GM18873 (cell line): ENCODE results near the gene LMF1.

Experiments
- ATAC-seq: cut with Tn5 transposase; IDR thresholded peaks from one replicate; pipeline ENCODE4 v1.9.1; 2021; ENCODE audit warnings: mild to moderate bottlenecking, moderate library complexity, moderate number of reproducible peaks; ENCODE audit not compliant: unreplicated experiment, low FRiP score

LMF1 gene

GRCh38 chr16:854808-855410 is 115.9 kb downstream of the LMF1 start:
- no peak for ATAC-seq

DNA sequence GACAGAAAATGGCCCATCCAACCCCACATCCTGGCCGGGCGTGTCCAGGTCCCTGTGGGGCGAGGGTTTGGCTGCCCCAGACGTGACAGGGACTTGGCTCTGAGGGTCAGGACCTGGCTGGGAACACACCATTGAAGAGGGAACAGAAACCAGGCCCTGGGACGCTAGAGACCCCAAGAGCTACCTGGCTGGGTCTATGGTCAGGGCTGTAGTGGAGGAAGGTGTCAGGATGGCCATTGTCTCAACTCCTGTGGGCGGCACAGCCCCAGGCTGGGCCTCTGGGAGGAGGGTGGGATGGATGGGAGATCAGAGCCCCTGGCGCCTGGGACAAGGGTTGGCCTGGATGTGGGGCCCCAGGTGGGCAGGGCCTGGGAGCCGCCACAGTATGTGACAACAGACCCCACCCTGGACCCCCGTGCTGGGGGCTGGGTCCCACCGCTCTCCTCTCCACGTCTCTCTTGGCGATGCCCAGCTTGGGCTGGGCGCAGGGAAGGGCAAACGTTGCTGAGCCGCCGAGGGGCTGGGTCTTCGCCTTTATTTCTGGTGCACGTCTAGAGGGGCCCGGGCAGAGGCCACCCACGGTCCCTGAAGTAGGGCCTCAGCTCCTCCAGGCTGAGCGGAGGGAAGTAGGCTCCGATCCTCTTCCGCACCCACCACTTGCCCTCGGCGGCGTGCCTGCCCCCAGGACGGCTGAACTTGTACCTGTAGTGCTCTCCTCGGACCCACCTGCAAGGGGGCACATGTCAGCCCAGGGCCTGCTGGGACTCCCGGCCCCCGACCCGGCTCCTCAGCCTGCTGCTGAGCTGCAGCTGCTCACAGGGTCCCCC is 116.6 kb downstream of the LMF1 start:
- no peak for ATAC-seq

- no peak for ATAC-seq
Measured at GRCh38 chr16:853306-853705, 117.5 kb downstream of the LMF1 start.

DNA sequence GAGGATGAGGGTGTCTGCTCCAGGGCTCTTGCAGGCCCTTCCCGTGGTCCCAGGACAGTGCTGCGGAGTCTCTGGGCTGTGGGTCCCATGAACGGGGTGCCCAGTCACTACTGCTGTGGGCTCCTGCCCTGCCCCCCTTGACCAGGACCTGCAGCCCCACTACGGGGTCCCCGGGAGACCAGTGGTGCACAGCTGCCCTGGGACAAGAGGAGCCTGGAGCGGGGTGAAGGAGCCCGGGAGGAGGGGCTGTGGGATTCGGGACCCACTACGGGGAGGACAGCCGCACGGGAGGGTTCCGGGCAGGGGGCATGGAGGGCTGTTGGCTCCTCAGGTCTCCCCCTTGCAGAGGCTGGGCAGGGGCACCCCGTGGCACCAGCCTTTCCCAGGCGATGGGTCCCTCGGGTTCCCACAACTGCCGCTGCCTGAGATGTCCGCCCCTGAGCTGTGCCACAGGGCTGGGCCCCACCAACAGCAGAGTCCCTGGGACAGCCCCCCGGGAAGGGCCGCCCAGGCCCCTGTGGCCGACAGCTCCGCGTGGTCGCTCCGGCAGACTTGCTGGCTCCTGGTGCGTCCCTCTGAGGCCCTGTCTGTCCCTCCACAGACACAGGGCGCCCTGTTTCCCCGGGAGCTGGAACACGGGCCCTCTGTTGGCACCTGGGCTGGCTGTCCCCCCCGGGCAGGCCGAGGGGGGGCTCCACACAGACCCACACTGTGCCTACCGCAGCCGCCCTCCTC is 118.2 kb downstream of the LMF1 start:
- no peak for ATAC-seq

DNA sequence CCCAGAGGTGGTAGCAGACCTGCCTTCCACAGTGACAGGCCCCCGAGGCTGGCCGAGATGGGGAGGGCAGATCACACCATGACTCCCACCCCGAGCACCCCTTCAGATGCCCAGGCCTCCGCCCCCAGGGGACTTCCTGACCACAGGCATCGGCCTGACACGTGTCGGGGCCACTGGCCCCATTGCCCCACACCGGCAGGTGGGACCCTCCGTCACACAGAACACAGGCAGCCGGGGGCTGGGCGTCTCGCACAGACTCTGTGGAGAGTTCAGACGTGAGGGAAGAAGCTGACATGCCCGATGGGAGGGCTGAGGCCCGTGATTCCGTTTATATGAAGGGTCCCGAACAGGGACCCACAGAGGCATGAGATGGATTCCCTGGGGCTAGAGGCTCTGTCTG is 118.9 kb downstream of the LMF1 start:
- ATAC-seq, result no peak

GRCh38 chr16:851209-851810 is 119.5 kb downstream of the LMF1 start:
- ATAC-seq, result no peak

- no peak for ATAC-seq
Measured at GRCh38 chr16:850668-851067, 120.1 kb downstream of the LMF1 start.

GRCh38 chr16:848510-849253 is 122.1 kb downstream of the LMF1 start:
- ATAC-seq, result no peak

GRCh38 chr16:847681-848445 is 122.9 kb downstream of the LMF1 start:
- no peak for ATAC-seq

- no peak for ATAC-seq
Measured at GRCh38 chr16:847151-847550, 123.6 kb downstream of the LMF1 start.

DNA sequence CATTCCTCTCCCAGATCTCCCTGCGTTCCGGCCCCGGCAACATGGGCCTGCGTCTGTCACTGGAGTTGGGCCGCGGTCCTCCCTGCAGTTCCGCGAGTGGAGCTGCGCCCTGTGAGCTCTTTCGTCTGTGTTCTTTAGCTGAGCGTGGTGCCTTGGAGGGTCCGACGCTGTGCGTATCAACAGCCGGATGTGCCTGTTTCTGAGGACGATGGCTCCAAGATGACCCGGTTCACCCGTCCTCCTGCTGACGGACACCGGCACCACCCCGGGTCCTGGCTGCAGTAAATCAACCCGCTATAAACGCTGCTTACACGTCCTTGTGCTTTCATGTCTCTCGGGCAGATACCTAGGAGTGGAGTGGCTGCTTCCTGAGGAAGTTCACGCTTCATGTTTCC is 125.4 kb downstream of the LMF1 start:
- no peak for ATAC-seq

- ATAC-seq, result no peak
Measured at GRCh38 chr16:844638-845350, 126.0 kb downstream of the LMF1 start.

DNA sequence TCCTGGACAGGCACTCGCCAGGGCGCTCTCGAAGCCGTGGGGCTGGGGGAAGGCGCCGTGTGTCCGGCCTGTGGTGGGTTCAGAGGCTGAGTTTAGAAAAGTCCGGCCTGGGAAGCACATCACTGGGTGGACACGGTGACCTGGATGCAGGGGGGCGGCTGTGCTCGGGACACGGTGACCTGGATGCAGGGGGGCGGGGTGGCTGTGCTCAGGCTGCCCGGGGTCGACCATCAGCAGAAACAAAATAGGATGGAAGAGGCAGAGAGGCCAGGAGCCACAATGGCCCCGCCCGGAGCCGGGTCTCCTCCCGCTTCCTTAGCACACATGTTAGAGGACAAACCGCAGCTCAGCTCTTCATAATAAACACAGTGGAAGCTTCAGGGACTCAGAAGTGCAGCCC is 127.0 kb downstream of the LMF1 start:
- ATAC-seq, result no peak

DNA sequence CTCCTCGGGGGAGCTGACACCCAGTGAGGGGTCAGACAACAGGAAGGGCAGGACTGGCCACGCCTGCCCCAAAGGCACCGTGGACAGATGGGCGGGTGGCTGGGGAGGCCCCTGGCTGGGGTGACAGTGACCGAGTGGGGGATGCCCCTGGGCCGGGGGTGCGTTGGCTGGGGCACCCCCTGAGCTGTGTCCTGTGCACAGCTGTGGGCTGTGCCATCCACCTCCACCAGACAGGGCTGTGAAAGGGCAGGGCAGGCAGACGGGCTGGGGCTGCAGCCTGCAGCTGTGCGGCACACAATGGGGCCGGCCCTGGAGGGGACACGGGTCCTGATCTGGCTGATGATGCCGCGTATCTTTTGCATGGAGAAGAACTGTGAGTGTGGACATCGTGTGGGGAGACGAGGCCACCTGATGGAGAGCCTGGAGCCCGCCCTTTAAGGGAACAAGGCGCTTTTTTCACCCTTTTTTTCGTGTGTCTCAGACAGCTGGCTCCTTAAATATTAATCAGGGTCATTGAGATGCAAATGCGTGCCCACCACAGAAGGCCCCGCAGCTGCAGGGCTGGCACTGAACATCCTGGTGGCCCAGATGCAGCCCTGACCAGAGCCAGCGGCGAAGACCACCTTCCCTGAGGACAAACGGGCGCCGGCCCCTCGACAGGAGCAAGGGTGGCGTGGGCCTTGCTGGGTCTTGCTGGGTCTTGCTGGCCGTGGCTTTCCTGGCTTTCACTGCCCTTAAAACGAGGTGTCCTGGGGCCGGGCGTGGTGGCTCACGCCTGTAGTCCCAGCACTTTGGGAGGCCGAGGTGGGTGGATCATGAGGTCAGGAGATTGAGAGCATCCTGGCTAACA is 127.8 kb downstream of the LMF1 start:
- ATAC-seq, result no peak

- no peak for ATAC-seq
Measured at GRCh38 chr16:842061-842476, 128.7 kb downstream of the LMF1 start.

DNA sequence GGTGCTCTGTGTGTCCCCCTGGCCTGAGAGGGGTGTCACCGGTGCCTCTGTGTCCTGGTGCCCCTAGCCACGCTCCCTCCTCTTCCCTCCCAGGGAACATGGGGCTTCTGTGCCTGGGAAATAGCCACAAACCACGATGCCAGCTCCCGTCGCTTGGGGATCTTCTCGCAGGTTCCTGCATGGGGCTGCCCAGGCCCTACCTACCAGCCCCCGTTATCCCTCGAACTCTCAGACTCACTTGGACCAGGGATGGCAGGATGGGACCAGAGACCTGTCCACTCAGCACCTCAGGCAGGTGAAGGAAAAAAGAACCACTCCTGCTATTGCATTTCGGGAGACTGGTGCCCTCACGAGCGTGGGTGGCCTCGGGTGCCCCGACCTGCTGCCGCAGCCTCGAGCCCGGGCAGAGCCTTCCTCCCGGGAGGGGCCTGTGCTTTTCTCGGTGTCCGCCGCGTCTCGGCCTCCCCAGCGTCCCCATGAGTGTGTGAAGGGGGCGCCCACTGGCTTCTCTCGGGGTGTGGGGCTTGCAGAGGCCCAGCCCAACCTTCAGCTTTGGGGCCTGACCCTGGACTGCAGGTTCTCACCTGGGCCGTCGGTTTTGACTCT is 129.2 kb downstream of the LMF1 start:
- no peak for ATAC-seq

- no peak for ATAC-seq
Measured at GRCh38 chr16:840561-841454, 130.0 kb downstream of the LMF1 start.
